ENCODE results near the gene CUBN.

The CUBN gene

DNA sequence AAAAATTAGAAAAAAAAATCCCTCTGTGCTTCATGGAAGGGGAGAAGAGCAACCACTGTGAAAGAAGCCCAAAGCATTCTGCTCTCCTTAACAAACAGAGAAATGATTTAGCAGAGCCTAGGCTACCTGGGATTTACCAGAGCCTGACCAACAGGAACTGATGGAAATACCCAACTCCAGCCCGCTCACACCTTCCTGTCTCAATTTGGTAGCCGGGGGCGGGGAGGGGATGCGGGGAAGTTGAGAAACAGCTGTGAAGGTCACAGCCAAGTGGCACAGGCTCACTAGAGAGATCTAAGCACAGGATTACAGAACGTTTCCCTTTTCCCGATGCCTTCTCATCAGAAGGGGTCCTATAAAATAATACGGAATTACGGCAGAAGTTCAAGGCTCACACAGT lies 330.0 kb downstream of the CUBN start:
- no peak overlapping the region for H3K27ac ChIP-seq
- TF ChIP-seq ZFX (IDR thresholded peaks at IDR 0.05): no peak
- TF ChIP-seq, protein P1, sequence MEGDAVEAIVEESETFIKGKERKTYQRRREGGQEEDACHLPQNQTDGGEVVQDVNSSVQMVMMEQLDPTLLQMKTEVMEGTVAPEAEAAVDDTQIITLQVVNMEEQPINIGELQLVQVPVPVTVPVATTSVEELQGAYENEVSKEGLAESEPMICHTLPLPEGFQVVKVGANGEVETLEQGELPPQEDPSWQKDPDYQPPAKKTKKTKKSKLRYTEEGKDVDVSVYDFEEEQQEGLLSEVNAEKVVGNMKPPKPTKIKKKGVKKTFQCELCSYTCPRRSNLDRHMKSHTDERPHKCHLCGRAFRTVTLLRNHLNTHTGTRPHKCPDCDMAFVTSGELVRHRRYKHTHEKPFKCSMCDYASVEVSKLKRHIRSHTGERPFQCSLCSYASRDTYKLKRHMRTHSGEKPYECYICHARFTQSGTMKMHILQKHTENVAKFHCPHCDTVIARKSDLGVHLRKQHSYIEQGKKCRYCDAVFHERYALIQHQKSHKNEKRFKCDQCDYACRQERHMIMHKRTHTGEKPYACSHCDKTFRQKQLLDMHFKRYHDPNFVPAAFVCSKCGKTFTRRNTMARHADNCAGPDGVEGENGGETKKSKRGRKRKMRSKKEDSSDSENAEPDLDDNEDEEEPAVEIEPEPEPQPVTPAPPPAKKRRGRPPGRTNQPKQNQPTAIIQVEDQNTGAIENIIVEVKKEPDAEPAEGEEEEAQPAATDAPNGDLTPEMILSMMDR (conservative IDR thresholded peaks at IDR 0.05): no peak

DNA sequence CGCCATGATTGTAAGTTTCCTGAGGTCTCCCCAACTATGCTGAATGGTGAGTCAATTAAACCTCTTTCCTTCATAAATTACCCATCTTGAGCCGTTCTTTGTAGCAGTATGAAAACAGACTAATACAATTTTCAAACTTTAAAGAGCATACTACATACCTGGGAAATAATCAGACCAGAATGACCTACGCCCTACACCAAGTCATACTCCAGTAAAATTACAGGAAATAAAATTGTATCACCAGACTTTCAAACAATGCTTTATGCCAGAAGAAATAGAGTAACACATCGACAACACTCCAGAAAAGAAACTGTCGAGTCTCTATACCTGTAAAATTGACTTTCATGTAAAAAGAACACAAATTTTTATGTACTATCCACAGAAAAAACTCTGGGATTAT lies 331.0 kb downstream of the CUBN start:
- TF ChIP-seq, protein P1 (conservative IDR thresholded peaks at IDR 0.05): no peak
- no peak for TF ChIP-seq ZFX (IDR thresholded peaks at IDR 0.05)
- H3K27ac ChIP-seq: no peak overlapping the region

DNA sequence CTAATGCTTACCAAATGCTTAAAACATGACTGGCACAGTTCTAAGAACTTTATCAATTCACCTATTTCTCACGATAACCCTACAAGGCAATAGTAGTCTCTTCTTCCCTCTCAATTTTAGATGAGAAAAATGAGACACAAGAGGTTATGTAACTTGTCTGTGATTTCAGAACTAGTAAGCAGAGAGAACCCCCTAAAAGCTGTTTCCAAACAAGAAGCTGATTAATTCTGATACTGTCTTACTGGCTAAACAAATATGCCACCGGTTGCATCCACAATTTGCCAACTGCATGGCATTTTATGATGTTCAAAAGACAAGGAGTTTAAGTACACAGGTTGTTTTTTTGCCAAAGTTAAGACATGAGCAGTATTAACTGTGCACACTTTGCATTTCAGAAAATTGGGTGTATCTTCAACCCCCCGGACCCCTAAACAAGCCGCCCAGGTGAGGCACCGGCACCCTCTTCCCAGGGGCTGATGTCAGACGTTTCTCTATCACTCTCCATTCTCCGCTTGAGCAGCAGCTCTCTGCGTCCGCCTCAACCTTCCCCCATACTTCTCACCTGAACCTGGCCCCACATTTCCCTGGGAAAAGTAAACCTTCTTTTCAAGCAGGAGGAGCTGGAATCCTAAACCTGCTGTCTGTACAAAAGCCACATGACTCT lies 334.1 kb downstream of the CUBN start:
- no peak overlapping the region for H3K27ac ChIP-seq
- TF ChIP-seq, protein P1 (conservative IDR thresholded peaks at IDR 0.05): no peak
- TF ChIP-seq ZFX (IDR thresholded peaks at IDR 0.05): no peak

DNA sequence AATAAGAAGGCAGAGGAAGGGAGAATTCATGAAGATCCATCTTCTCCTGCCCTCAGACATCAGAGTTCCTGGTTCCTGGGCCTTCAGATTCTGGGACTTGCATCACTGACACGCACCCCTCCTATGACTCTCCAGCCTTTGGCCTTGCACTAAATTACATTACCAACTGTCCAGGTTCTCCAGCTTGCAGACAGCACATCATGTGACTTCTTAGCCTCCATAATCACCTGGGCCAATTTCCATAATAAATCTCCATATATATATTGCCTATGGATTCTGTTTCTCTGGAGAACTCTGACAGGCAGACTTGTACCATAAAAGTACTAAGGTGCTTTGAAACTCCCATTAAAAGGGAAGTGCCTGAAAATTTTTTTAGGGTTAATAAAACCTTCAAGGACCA lies 335.6 kb downstream of the CUBN start:
- no peak overlapping the region for H3K27ac ChIP-seq
- TF ChIP-seq ZFX (IDR thresholded peaks at IDR 0.05): no peak
- TF ChIP-seq, protein P1 (conservative IDR thresholded peaks at IDR 0.05): no peak

DNA sequence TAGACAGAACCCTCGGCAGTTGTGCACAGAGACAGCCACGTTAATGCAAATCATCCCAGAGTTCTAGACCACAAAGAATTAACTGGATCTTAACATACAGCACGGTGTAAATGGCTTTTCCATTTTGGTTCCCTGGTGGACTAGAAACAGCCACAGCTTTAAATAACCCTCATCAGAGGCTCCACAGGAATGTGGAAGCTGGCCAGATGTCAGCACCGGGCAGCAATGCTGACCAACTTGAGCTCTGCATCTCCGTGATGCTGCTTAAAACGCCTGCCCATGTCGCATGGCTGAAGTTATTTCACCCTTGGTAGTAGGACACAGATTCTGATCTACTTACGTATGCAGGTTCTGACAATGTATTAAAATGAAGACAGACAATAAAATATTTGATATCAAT lies 336.9 kb downstream of the CUBN start:
- TF ChIP-seq, protein P1 (conservative IDR thresholded peaks at IDR 0.05): no peak
- TF ChIP-seq ZFX (IDR thresholded peaks at IDR 0.05): no peak
- H3K27ac ChIP-seq: no peak overlapping the region

DNA sequence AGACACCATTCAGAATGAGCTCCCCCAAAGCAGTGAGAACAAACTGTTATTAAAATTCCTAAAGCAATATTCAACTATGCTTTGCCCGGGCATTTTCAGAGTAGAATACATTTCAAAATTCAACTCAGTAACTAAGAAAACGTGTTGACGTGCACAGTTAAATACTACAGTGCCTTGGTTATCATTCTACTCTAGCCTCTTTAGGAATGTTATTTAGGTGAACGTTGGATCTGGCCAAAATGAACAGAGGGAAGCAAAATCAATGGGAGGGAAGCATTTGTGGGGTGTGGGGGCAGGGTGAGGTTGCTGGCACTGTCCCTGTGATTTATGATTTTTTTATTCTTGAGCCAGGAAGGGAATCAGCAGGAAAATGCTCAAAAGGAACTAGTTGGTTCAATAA lies 339.8 kb downstream of the CUBN start:
- TF ChIP-seq ZFX (IDR thresholded peaks at IDR 0.05): no peak
- no peak overlapping the region for H3K27ac ChIP-seq

DNA sequence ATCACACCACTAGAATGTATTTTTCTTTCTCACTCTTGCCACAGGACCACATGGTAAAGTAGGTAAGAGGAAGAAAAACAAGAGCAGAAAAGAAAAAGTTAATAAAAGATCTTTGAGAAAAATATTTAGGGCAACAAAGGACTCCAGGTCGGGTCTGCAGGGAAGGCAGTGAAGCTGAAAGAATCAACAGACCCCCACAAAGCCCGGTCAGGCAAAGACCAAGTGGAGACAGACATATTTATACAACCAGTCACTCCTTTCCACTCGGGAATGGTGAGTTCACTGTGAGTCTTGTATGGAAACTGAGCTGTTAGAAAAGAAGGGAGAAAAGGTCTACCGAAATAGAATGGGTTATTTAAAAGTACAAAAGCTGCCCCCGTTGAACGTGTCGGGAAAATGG lies 340.4 kb downstream of the CUBN start:
- H3K27ac ChIP-seq: no peak overlapping the region
- TF ChIP-seq, protein P1 (conservative IDR thresholded peaks at IDR 0.05): no peak
- no peak for TF ChIP-seq ZFX (IDR thresholded peaks at IDR 0.05)

DNA sequence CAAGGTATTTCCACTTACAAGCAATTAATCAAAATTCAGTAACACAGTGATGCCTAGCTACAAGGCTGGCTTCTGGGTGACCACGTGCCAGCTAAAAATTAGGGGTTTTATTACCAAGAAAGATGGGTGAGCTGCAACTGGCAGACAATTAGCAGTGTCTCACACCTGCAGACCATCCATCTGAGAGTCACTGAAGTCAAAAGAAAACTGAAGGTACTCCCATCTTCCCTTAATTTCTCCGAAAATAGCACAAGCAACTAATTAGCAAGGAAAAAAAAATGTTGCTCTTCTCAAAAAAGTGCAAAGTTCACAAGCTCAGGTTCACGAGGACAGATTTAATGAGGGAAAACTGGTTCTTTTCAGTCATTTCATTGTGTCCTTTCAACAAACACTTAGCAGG lies 340.8 kb downstream of the CUBN start:
- no peak overlapping the region for H3K27ac ChIP-seq
- TF ChIP-seq, protein P1 (conservative IDR thresholded peaks at IDR 0.05): no peak
- no peak for TF ChIP-seq ZFX (IDR thresholded peaks at IDR 0.05)
